ENCODE measurements around the gene ASNSD1. TPM values are rescaled to one million over a fixed set of nuclear protein-coding genes. Genes with fewer than 3 reads are reported as not detected.
A peak's percentile ranks its signal among the peaks of the same experiment; 100 is the strongest.

The ASNSD1 gene
- total and polyA plus RNA-seq, 2 of the 13 experiments (the other 11 are each of a cell fraction or from before 2014, with no cell fraction given), result 35.1 to 96.6 TPM

- no peak for TF ChIP-seq MTF2 (CRISPR knock-in tag; IDR thresholded peaks at IDR 0.05; ENCODE audit: borderline replicate concordance)
- TF ChIP-seq CREM (IDR thresholded peaks at IDR 0.05), result peak; percentile 44; the same call in 1 of the 2 replicates
- TF ChIP-seq CREM (CRISPR knock-in tag; IDR thresholded peaks at IDR 0.05), result no peak; the same call in 1 of the 2 replicates
- TF ChIP-seq RFX1 (IDR thresholded peaks at IDR 0.05), result no peak
- TF ChIP-seq ZNF260 (CRISPR knock-in tag; IDR thresholded peaks at IDR 0.05; ENCODE audit: borderline replicate concordance, low read depth), result no peak
- 0 out of 2 replicates have a peak, but pooled peaks have one; percentile 4 for TF ChIP-seq NFE2L2 (IDR thresholded peaks at IDR 0.05; ENCODE audit: low read length)
- TF ChIP-seq GPBP1L1 (CRISPR knock-in tag; IDR thresholded peaks at IDR 0.05), result no peak
- peak; percentile 36; the same call in 1 of the 2 replicates for TF ChIP-seq ZBTB21 (CRISPR knock-in tag; IDR thresholded peaks at IDR 0.05)
- no peak for TF ChIP-seq FOXO4 (CRISPR knock-in tag; conservative IDR thresholded peaks at IDR 0.05)
- peak; percentile 99 for TF ChIP-seq PHF8 (CRISPR knock-in tag; IDR thresholded peaks at IDR 0.05)
- 0 out of 2 replicates have a peak, but pooled peaks have one; percentile 88 for TF ChIP-seq CC2D1A (CRISPR knock-in tag; IDR thresholded peaks at IDR 0.05)
- peak; percentile 72 for TF ChIP-seq ZNF124 (CRISPR knock-in tag; IDR thresholded peaks at IDR 0.05)
- no peak for TF ChIP-seq SNRNP70 (IDR thresholded peaks at IDR 0.05; ENCODE audit: low read depth, low read length)
- peak; percentile 88 for TF ChIP-seq PITX1 (CRISPR knock-in tag; IDR thresholded peaks at IDR 0.05)
- TF ChIP-seq, protein P1, sequence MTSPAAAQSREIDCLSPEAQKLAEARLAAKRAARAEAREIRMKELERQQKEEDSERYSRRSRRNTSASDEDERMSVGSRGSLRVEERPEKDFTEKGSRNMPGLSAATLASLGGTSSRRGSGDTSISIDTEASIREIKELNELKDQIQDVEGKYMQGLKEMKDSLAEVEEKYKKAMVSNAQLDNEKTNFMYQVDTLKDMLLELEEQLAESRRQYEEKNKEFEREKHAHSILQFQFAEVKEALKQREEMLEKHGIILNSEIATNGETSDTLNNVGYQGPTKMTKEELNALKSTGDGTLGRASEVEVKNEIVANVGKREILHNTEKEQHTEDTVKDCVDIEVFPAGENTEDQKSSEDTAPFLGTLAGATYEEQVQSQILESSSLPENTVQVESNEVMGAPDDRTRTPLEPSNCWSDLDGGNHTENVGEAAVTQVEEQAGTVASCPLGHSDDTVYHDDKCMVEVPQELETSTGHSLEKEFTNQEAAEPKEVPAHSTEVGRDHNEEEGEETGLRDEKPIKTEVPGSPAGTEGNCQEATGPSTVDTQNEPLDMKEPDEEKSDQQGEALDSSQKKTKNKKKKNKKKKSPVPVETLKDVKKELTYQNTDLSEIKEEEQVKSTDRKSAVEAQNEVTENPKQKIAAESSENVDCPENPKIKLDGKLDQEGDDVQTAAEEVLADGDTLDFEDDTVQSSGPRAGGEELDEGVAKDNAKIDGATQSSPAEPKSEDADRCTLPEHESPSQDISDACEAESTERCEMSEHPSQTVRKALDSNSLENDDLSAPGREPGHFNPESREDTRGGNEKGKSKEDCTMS (CRISPR knock-in tag; conservative IDR thresholded peaks at IDR 0.05), result no peak; the same call in 1 of the 2 replicates
- peak; percentile 35 for TF ChIP-seq AGO1 (IDR thresholded peaks at IDR 0.05; ENCODE audit: low read depth, low read length, poor library complexity, severe bottlenecking)
- peak; percentile 67 for TF ChIP-seq SPEN (CRISPR knock-in tag; IDR thresholded peaks at IDR 0.05; ENCODE audit: low read depth)
- TF ChIP-seq, protein P2, sequence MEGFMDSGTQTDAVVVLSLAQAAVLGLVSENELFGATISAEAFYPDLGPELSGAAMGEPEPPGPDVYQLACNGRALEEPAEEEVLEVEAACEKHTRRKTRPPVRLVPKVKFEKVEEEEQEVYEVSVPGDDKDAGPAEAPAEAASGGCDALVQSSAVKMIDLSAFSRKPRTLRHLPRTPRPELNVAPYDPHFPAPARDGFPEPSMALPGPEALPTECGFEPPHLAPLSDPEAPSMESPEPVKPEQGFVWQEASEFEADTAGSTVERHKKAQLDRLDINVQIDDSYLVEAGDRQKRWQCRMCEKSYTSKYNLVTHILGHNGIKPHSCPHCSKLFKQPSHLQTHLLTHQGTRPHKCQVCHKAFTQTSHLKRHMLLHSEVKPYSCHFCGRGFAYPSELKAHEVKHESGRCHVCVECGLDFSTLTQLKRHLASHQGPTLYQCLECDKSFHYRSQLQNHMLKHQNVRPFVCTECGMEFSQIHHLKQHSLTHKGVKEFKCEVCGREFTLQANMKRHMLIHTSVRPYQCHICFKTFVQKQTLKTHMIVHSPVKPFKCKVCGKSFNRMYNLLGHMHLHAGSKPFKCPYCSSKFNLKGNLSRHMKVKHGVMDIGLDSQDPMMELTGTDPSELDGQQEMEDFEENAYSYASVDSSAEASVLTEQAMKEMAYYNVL (CRISPR knock-in tag; IDR thresholded peaks at IDR 0.05; ENCODE audit: borderline replicate concordance), result peak; percentile 70
- TF ChIP-seq ZBTB1 (CRISPR knock-in tag; IDR thresholded peaks at IDR 0.05; ENCODE audit: borderline replicate concordance), result no peak
- TF ChIP-seq TEF (CRISPR knock-in tag; IDR thresholded peaks at IDR 0.05), result no peak
Observed at GRCh38 chr2:189661148-189661956, at the start of gene ASNSD1 (continued).

Measured in HepG2 (cell line).